Measurements from ENCODE around the gene NPDC1.

DNA sequence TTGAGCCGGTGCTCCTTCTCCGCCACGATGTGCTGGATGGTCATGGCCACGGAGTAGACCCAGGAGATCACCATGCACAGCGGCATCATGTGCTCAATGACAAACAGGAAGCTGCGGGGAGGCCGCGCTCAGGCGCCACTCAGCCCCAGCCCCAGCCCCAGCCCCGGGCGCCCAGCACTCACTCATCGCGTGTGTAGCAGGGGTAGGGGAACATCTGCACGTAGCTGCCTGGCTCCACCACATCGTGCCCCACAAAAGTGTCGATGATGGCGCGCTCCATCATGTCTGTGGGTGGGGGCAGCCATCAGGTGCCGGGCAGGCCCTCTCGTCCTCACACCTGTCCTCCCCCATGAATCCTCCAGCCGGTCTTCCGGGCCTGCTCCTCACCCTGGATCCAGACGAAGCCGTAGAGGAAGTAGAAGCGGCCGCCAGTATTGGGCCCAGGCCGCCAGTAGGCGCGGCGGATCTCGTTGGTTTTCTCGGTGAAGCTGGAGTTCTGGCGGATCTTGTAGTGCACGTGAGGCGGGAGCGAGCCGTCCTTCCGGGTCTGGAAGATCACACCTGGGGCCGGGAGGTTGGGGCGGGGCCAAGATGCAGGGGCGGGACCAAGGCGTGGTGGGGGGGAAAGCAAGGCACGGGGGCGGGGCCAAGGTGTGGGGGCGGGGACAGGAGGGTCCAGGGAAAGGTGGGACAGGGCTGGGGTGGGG, 28.0 kb downstream of the NPDC1 start:
- TF ChIP-seq, protein P1, sequence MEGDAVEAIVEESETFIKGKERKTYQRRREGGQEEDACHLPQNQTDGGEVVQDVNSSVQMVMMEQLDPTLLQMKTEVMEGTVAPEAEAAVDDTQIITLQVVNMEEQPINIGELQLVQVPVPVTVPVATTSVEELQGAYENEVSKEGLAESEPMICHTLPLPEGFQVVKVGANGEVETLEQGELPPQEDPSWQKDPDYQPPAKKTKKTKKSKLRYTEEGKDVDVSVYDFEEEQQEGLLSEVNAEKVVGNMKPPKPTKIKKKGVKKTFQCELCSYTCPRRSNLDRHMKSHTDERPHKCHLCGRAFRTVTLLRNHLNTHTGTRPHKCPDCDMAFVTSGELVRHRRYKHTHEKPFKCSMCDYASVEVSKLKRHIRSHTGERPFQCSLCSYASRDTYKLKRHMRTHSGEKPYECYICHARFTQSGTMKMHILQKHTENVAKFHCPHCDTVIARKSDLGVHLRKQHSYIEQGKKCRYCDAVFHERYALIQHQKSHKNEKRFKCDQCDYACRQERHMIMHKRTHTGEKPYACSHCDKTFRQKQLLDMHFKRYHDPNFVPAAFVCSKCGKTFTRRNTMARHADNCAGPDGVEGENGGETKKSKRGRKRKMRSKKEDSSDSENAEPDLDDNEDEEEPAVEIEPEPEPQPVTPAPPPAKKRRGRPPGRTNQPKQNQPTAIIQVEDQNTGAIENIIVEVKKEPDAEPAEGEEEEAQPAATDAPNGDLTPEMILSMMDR (IDR thresholded peaks at IDR 0.05 in 4 of 5, conservative IDR thresholded peaks at IDR 0.05 in 1 of 5): no peak
- no peak for TF ChIP-seq POLR2A (IDR thresholded peaks at IDR 0.05)
